Measurements from ENCODE around the gene ARRB1.

- TF ChIP-seq POLR2A (IDR thresholded peaks at IDR 0.05) (no peak), CTCF (IDR thresholded peaks at IDR 0.05) (no peak)
Observed at GRCh38 chr11:75324740-75325139, 26.7 kb downstream of the ARRB1 start.

Data from thyroid gland (tissue), 4 donors.